HK-2 (cell line): ENCODE data around the gene ATP2C1.
A peak's percentile ranks its signal among the peaks of the same experiment; 100 is the strongest.
"Not testable (repeated sequence)": the region's sequence is repeated elsewhere in the genome, so short reads cannot be mapped to it uniquely, and the experiment has no call there.

Experiments
- DNase-seq: peaks from one replicate; pipeline ENCODE4 v3.0.0-alpha.2; 2018; ENCODE audit not compliant: unreplicated experiment

ATP2C1 gene

GRCh38 chr3:130893376-130894129, at the start of gene ATP2C1:
TSS of gene ATP2C1 (plus strand) at chr3:130894084. CDS start at chr3:130894770, 686 bp downstream.
- DNase-seq: peak; percentile 98

- DNase-seq: no peak
These were observed 49.4 kb upstream of the ATP2C1 start for GRCh38 chr3:130844462-130844861.

DNA sequence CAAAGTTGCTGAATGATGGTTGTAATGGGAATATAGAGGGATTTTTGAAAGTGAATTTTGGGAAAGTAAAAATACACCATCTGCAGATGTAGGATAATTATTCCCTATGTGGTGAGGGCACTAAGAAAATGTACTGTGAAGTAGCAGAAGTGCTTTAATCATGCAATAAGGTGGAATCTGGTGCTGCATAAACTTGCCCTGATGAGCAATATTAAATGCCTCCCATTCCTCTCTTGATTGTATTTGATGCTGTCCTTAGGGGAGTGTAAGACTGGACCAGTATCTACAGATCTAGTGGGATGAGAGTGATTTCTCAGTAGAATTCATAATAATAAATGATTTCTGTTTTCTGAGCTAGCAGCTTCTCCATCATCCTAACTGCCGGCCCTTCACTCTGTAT, 47.7 kb upstream of the ATP2C1 start:
- no peak for DNase-seq

GRCh38 chr3:130849091-130849552, 44.8 kb upstream of the ATP2C1 start:
- no peak for DNase-seq

- DNase-seq: no peak
These were observed 43.7 kb upstream of the ATP2C1 start for GRCh38 chr3:130850044-130850797.

- no peak for DNase-seq
These were observed 43.0 kb upstream of the ATP2C1 start for GRCh38 chr3:130850843-130851242.

GRCh38 chr3:130851277-130851676, 42.6 kb upstream of the ATP2C1 start:
- DNase-seq: no peak

DNA sequence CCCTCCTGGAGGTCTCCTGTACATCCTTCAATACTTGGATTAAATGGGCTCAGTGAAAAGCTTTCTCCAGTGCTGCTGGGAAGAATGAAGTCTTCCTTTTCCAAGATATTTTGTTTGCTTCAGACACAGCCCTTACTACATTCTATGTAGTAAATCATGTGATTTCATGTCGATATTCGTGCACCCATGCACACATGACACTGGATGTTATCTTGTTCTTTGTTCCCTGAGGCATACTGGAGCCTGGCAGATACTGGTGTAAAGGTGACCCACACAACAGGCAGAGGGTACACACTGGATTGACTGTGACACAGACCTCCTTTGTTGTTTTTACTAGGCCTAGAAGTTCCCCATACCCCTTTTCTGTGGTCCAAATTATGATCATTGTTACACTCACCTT, 40.3 kb upstream of the ATP2C1 start:
- DNase-seq: no peak

- DNase-seq: no peak
These were observed 39.5 kb upstream of the ATP2C1 start for GRCh38 chr3:130854208-130854864.

- no peak for DNase-seq
These were observed 36.4 kb upstream of the ATP2C1 start for GRCh38 chr3:130857336-130858026.

DNA sequence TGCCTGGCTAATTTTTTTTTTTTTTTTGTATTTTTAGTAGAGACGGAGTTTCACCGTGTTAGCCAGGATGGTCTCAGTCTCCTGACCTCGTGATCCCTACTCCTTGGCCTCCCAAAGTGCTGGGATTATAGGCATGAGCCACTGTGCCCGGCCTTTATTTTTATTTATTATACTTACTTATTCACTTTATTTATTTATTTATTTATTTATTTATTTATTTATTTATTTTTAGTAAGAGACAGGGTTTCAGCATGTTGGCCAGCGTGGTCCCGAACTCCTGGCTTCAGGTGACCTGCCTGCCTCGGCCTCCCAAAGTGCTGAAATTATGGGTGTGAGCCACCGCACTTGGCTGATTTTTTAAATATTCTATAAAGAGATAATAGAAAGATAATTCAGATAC, 31.8 kb upstream of the ATP2C1 start:
- not testable (repeated sequence) for DNase-seq

DNA sequence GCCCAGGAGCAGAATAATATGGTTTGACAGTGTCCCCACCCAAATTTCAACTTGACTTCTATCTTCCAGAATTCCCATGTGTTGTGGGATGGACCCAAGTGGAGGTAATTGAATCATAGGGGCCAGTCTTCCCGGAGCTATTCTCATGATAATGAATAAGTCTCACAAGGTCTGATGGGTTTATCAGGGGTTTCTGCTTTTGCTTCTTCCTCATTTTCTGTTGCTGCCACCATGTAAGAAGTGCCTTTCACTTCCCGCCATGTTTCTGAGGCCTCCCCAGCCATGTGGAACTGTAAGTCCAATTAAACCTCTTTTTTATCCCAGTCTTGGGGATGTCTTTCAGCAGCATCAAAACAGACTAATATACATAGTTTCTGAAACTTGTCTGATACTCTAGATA, 28.4 kb upstream of the ATP2C1 start:
- DNase-seq: no peak

DNA sequence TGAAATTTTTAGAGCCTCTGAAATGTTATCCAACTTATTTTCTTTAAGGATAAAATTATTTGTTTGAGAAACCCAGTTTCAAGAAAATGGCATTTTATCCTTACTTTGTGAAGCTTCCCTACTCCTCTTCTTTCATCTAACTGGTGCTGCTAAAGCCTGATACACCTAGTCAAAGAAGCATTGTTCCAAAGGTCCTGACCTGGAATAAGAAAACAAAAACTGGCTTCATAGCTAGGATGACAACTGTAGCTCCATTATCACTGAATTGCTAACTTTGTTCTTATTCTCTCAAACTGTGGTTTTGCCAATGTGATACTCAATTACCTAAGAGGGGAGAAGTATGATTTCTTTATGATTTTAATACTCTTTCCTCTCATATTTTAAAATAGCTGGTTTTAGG, 27.6 kb upstream of the ATP2C1 start:
- DNase-seq: no peak

DNA sequence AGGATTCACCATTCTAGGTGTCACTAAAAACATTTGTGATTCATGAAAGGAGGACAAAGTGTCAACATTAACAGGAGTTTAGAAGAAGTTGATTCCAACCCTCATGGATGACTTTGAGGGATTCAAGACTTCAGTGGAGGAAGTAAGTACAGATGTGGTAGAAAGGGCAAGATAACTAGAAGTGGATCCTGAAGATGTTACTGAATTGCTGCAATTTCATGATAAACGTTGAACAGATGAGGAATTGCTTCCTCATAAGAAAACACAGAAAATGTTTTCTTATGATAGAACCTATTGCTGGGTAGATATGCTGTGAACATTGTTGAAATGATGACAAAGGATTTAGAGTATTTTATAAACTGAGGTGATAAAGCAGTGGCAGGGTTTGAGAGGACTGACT, 23.5 kb upstream of the ATP2C1 start:
- DNase-seq: no peak

GRCh38 chr3:130876594-130876993, 17.3 kb upstream of the ATP2C1 start:
- no peak for DNase-seq

- DNase-seq: no peak
These were observed 15.4 kb upstream of the ATP2C1 start for GRCh38 chr3:130878464-130878863.

DNA sequence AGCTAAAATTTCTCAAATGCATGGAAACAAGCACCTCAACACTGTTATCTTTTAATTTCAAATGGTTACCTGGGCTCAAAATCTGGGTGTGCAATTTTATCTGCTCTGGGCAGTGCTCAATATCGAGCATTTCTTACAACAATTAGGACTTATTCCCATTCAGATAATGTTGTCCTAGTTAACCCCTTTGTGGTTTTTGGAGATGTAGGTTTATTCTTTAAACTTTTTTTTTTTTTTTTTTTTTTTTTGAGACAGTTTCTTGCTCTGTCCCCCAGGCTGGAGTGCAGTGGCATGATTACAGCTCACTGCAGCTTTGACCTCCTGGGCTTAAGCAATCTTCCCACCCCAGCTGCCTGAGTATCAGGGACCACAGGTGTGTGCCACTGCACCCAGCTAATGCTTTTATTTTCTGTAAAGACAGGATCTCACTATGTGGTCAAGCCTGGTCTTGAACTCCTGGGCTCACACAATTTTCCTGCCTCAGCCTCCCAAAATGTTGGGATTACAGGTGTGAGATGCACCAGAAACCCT, 4.4 kb upstream of the ATP2C1 start:
- no peak for DNase-seq

- peak; percentile 43 for DNase-seq
These were observed 1.0 kb upstream of the ATP2C1 start for GRCh38 chr3:130892759-130893375.

DNA sequence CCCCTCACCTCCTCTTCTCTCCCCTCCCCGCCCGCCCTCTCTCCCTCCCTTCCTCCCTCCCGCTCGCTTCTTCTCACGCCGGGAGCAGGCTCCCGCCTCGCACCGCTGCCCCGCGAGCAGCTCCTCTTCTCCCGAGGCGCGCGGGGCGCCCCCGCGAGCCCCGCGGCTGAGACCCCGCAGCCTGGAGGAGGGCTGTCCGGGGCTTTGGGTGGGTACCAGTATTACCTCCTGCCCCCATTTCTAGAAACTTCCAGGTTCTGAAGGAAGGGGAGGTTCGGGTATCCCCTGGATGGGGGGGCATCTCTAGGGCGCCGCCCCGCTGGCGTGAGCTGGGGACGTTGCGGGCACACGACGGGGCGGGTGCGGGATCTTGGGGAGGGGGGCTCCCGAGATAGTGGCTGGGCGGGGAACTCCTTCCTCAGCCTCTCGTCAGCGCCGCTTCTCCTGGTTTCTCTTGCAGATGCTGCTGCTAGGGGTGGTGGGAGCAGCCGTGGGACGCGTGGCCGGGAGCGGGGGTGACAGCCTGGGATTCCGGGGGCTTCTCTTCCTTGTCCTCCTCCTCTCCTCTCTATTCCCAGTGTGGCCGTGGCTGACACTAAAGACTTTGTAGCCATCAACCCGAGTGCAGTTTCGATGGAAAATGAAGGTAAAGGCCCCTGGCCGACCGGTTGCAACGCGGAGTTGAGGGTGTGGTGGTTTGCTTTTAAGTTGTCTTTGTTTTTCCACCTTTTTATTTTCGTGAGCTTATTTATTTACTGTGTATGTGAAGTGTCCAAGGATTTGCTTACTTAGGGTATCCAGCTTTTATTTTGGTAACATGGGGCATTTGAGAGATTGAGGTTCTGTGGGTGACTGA, 474 bp downstream of the ATP2C1 start:
- peak; percentile 39 for DNase-seq

- DNase-seq: no peak
These were observed 1.0 kb downstream of the ATP2C1 start for GRCh38 chr3:130894986-130895280.
